Stimulated activated CD4-positive, alpha-beta T cell treated with anti-CD3 and anti-CD28 coated beads, Interleukin-15, amount 100 ng/mL, for 24 hours (primary cell): Measurements from ENCODE around the gene LY86.

Experiments
- DNase-seq: peaks from one replicate; pipeline ENCODE4 v3.0.0-alpha.2; 2020

The LY86 gene

DNA sequence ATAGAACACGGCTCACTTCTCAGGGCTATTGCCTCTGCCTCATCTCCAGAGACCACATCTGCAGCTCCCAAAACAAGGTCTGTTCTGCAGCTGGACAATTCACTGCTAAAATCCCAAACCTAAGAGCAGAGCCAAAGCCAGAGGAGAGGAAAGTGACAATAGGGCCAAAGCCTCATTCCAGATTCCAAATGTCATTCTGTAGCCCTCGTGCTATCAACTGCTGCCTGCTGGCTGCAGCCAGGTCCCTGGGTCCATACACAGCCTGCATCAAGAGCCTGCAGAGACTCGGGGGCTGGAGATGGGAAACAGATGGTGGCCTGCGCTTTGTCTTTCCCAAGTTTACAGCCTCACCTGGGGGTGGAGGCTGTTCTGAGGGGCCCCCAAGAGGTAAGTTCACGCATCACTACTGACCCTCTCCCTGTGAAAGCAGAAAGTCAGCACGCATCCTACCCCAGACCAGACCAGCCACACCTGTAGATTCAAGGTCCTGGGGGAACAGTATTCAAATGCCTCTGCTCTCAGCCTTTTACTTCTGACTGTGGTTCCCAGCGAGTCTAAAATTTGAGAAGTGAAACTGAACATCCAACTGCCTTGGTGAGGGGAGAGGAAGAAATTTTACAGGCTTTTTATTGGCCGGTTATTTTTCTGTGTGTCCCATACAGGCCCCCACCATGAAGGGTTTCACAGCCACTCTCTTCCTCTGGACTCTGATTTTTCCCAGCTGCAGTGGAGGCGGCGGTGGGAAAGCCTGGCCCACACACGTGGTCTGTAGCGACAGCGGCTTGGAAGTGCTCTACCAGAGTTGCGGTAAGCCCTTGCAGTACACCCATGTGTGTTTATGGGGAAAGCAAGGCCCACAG is at the start of gene LY86:
Gene LY86, plus strand, starts transcription at position 657 of the 860 bp plus-strand sequence. Its CDS starts 15 bp downstream, at position 672.
- DNase-seq: peak; percentile 37

DNA sequence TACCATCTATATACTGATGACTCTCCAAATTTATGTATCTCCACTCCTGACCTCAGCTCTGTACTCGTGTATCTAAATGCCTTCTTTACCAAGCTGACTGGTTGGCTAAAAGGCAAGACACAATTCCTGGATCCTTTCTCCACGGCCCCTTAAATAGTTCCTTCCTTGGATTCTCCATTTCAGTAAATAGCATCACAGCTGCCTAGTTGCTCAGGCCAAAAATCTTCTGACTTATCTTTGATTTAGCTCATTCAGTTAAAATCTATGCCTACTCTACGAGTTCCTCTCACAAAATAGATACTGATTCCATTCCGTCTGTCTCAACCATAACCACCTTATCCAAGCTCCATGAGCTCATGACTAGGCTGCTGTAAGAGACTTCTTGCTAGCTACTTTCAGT is 49.5 kb upstream of the LY86 start:
- no peak for DNase-seq

DNA sequence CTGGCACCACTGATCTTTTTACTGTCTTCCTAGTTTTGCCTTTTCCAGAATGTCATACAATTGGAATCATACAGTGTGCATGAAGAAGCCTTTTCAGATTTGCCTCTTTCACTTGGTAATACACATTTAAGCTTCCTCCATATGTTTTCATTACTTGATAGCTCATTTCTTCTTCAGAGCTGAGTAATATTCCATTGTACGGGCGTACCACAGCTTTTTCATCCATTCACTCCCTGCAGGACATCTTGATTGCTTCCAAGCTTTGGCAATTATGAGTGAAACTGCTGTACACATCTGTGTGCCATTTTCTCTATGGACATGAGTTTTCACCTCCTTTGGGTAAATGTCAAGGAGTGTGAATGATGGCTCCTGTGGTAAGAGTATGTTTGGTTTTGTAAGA is 46.2 kb upstream of the LY86 start:
- DNase-seq: no peak

DNA sequence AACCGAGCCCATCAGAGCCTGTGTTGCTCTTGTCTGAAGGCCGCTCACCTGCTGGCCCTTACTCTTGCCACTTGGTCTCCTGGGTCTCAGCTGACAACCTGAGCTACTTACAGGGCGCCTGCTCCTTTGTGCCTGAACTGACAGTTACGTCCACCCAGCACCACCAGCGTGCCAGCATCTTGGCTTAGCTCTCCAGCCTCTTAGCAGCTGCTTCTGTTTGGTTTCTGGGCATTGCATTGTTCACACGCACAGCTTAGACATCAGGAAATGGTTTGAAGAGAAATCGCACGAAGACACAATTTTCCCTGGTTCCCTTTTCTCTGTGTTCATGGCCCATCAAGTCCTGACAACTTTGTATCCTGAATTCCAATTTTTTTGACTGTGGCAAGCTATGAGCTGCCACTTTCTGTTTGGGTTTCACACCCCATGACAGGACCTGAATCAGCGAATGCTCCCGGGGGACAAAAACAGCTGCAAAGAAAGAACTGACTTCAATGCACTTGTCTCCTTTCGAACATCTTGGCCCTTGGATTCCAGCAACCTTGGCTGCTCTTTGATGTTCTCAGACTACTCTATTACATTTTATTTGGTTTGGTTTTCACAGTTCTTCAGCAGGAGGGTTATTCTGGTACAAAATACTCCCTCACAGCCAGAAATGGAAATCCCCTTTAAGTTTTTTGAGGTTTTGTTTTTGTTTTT is 45.2 kb upstream of the LY86 start:
- no peak for DNase-seq

DNA sequence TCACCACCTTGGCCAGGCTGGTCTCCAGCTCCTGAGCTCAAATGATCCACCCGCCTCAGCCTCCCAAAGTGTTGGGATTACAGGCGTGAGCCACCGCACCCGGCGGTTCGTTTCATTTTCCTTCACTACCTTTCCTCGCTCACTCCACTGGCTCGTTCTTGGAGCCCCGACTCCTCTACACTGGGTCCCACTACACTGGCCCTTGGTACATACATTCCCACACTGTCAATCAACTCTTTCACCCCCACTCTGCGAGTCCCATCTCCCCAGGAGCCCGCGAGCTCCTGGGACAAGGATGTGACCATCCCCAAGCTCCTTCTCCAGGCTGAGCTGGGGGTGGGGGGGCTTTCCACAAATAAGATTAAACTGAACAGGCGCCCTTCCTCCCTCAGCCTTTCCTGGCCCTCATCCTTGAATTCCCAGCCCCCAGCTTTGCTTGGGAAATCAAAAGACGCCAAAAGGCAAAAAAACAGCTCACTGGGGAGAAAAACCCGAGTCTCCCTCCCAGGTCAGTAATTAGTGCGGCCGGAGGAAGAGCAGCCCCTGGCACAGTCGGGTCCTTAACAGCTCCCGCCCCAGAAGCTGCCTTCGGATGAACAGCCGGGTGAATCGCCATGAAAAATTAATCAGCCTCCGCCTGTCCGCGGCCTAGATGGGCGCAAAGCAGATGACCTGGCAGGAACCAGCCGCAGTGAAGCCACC is 42.8 kb upstream of the LY86 start:
- no peak for DNase-seq

DNA sequence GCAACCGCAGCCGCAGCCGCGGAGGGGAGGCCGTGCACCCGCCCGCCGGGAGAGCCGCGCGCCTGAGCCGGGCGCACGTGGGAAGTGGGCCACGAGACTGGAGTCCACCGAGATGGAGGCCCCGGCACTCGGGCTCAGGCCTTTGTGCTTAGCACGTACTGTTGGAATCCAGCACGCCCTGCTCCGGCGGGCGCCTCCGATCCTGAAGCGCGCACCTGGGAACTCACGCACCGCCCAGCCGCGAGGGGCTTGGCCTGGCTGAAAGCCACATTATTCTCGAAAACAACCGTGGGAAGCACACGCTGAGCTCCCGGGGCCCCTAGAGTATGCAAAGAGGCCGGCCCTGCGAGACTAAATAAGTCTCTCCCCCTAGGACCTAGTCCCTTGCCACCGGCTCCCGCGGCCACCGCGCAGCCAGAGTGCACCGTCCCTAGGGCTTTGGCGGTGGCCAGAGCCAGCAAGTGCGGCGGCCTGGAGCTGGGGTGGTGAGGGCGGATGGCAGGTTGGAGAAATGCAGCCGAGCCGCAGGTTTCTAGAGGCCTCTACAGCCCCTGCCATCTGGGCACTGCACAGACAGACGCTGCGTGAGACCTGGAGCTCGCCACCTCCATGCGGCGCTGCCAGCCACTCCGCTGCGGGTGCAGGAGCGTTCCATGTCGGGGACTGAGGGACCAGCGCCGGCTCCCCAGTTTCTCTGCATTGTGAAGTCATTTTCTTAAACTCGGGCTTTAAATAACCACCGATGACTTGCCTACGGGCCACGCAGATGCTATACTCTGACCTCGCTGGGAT is 42.0 kb upstream of the LY86 start:
- DNase-seq: peak; percentile 61

DNA sequence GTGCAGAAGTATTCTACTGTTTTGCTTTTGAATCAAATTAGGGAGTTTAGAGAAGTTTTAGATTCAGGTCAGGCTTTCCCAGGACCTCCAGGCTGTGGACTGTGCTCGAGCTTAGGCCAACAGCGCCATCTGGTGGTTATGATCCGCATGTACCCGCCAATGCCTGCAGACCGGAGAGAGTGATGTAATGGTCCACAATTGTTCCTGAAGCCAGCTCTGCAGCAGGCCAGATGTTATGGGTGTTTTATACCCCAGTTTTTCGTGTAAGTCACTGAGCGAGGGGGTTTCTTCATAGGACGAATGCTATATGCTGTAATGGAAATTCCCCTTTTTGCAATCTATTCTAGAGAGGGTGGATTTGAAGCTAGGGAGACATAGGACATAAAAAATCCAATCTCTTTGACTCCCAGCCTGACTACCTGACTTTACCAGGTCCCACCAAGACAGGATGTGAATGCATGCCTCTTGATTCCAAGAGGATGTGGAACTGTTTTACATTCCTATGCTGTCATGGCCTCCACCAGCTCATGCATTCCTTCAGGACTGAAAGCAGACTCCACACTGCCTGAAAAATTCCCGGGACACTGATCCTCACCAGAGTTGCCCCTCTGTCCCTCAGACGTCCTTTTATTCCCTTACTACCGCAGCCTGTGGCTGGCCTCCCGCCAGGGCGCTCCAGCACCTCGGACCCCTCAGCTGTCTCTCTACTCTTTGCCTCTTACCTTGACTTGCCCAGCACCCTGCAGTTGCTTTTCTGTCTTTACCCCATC is 41.2 kb upstream of the LY86 start:
- DNase-seq: peak; percentile 87

DNA sequence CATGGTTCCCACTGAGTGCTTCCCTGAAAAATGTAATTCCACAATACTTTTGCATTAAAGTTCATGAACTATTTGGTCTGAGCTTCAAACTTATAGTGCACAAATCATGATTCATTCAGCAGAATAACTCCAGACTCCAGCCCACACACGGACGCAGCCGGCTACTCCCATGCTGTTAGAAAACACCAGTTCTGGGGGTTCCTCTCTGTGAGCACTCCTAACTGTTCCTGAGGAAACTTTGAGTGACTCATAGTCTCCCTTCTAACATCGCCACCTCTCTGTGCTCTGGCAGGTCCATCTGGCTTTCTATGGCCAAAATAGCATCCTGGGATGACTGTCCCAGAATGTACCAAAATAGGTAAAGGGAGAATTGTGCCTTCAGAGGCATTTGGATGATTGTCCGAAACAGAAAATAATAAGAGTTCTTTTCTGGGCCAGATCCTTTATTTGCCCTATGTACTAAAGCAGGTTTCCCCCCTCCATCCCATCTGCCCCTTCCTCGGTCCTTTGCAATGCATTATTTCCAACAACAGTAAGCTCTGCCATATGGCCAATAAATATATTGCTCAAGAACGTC is 32.3 kb upstream of the LY86 start:
- no peak for DNase-seq

DNA sequence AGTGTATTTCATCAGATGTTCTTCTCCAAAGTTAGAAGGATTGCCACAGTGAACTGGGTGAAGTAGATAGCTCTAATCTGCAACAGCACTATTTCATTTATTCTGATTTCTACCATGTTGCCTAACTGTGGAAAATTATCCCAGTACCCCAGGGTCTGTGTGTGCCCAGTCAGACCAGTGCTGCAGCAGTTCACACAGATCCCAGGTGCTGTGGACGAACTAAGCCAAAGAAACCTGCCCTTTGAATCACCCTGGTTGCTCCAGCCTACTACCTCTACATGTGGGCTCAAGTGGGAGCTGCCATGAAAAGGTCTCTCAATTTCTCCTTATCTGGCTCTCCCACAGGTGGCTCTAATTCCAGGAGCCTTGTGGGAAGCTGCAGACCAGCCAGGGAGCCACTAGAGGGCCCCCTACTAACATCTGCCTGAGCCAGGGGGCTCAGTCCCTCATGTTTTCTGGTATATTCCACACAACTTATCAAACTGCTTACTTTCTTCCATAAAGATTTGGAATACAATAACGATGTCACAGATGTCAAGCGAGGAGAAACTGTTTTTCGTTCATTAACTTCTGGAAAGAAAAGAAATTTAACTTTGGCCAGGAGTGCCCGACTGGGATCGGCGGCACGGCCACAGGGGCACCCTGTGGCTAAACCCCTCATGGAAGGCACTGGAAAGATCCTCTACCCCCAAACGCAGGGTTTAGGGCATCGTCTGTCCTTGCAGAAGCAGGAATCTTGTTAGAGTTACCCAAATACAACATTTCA is 31.6 kb upstream of the LY86 start:
- peak; percentile 56 for DNase-seq

DNA sequence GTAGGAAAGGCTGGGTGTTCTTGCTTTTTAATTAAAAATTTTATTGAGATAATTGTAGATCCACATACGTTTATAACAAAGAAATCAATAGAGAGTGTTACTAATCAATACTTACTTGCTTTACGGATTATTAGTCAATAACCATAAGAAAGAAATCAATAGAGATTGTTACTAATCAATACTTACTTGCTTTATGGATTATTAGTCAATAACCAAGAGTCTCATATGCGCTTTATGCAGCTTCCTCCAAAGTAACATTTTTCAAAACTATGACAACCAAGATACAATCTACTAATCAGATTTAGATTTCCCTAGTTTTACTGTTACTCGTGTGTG is 31.0 kb upstream of the LY86 start:
- DNase-seq: no peak

DNA sequence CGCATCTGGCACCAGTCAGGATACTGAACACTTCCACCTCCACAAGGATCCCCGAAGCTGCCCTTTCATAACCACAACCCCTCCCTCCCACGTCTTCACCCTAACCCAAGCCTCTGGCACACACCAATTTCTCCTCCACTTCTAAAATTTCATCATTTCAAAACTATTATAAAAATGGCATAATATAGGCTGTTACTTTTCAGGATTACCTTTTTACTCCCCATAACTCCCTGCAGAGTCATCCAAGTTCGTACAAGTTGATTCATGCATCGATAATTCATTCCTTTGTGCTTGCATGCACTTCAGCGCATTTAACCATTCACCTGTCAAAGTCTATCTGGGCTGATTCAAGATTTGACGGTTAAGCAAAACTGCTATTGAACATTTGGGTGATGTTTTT is 30.6 kb upstream of the LY86 start:
- no peak for DNase-seq

DNA sequence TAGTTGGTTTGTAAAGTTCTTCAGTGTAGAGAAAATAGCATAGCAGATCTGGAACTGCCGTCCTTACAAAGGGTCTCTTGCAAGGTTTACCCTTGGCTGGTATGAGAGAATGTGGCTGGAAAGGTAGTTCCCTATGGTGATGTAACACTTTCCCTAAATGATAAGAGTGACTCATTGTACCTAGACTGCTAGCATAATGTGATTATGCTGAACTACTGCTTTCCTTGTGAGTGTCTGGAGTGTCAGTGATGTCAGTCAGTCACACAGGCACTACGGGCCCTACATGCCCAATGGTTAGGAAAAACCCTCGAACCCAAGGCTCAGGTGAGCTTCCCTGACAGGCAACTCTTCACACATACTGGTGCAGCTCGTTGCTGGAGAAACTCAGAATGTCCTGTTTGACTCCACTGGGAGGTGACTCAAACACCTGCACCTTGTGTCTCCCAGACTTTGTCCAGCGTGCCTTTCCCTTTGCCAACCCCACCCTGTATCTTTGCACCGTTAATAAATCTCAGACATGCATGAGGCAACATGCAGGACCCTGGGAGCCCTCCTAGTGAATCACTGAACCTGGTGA is 28.4 kb upstream of the LY86 start:
- DNase-seq: peak; percentile 12

DNA sequence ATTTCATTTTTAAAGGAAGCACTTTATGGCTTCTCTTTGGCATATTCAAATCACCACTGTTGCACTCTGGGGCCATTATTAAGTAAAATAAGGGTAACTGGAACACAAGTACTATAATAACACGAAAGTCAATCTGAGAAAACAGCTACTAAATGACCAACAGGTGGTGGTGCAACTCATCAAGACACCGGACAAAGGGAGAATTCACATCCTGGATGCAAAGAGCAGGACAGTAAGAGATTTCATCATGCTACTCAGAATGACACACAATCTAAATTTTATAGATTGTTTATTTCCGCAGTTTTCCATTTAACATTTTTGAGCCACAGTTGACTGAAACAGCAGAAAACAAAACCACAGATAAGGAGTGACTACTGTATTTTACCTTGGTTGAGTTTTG is 27.6 kb upstream of the LY86 start:
- no peak for DNase-seq

DNA sequence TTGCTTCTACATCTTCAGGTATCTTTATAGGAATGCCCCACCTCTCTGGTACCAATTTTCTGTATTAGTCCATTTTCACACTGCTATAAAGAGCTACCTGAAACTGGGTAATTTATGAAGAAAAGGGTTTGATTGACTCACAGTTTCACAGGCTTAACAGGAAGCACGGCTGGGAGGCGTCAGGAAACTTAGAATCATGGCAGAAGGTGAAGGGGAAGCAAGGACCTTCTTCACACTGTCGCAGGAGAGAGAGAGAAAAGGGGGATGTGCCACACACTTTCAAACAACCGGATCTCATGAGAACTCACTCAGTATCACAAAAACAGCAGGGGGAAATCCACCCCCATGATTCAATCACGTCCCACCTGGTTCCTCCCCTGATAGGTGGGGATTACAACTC is 24.4 kb upstream of the LY86 start:
- peak; percentile 46 for DNase-seq

DNA sequence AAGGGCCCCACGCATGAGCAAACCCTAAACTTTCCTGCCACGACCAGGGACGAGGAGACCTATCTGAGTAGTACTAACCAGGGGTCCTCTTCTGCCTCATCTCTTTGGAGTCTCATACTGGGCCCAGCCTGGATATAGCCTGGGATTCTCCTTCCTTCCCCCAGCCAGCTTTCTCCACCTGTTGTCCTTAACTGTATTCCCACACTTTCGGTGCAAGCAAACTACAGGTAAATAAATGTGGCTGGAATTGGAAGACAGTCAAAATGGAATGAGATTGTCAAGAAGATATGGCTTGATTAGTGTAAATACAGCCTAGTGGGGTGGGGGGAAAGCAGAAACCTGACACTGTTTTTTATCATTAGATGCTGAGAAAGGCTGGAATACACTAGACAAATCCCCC is 23.5 kb upstream of the LY86 start:
- no peak for DNase-seq

DNA sequence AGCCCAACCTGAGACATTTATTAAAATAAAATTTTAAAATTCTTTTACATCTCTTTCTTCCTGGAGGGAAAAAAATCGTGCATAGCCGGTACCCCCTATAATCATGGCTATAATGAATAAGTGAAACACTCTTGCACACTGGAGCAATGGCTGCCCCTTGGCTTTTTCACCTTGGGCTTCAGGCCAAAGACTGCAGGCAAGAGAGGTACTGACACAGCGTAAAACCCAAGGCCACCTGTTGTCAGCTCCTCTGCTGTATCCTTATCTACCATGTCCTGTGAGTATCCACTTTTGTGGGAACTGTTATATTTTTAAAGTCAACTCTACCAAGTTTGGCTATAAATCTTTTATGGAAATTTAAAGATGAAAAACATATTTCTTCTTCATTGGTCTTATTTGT is 23.0 kb upstream of the LY86 start:
- no peak for DNase-seq

DNA sequence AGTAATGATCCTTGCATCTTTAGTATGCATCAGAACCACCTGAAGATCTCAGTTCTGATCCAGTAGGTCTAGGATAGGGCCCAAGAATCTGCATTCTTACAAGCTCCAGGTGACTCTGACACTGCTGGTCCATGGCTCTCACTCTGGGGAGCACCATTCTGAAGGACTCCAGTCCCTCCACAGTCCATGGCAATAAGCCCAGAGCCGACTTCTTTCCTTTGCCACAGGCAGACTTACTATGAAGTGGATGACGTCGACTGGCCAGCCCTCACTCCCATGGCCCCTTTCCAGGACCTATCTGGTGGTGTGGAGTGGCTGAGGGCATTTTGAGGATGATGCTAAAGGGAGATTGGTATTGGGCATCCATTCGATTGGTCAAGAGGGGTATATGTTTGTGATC is 21.8 kb upstream of the LY86 start:
- DNase-seq: no peak

DNA sequence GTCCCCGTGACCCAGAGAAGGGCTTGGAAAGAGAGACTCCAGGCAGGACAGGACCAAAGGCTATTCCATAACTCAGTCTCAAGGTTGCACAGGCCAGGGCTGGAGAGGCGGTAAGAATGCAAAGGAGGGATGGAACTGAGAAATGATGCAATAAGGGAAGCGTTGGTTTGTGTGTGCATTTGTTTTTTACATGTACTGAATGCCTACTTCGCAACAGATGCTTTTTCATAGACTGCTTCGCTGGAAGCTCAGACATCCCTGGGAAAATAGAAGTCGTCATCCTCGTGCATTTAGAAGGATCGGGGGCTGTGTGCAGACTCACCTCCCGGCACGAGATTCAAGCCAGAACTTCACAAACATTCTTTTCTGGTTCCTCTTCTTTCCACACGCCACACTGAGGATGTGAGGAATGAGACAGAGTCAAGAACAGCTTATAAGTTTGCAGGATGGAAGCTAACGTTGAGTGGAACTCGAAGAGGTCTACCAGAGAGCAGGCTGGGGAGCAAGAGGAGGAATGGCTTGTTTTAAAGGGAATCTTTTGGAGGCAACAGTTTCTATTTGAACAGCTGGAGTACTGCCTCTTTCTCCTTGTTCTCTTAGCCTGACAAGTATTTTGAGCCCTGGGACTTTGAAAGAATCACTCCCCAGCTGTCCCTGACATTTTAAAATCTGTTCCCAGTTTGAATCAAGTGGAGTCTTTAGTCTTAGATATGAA is 19.3 kb upstream of the LY86 start:
- DNase-seq: no peak

DNA sequence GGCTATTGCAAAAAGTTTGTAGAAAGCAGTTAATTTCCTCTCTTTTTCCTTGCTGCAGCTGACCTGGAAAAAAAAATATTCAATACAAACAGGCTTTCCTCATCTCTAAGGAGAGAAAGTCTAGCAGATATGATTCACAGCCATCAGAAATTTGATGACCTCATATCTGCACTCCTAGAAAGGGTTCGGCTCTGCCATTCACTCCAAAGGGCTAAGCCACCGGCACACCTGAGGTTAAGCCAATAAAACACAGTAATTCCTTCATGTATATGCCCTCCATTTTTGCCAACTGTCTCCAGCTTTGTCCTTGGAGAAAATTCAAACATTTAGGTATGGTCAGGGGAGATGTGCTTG is 18.7 kb upstream of the LY86 start:
- DNase-seq: no peak
